GM18909 (cell line): ENCODE measurements around the gene FPGS.

Experiments used
- ATAC-seq: cut with Tn5 transposase; IDR thresholded peaks from one replicate; pipeline ENCODE4 v1.9.1; 2021; ENCODE audit warnings: mild to moderate bottlenecking; ENCODE audit not compliant: unreplicated experiment, poor library complexity

FPGS gene

DNA sequence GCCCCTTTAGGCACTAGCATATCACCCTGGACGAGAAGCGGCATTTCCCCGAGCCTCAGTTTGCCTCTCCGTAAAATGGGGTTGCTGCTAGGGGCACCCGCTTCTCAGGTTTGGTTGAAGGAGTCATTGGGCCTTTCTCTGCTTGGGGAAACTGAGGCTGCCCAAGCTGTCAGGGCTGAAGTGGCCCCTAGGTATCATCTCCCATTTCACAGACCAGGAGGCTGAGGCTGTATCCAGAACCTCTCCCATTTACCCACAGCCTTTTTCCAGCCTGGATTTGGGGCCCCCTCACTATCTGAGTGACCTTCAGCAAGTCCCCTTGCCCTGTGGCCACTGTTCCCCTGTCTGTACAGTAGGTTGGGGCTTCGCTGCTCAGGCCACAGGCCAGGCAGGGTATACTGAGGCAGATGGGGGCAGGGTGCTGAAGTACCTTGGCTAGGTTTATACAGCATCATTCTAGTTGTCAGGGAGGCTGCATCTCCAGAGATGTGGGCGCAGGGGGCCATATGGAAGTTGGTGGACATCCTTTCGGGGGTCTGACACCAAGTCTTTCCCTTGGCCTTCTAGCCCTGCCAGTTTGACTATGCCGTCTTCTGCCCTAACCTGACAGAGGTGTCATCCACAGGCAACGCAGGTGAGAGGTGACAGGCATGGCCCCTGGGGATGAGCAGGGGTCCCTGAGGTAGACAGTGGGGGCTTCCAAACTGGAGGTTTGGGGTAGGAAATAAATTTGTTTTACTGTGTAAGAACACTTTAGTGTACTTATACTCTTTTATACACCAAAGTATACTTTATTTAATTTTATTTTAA lies 7.9 kb downstream of the FPGS start:
- ATAC-seq = no peak

DNA sequence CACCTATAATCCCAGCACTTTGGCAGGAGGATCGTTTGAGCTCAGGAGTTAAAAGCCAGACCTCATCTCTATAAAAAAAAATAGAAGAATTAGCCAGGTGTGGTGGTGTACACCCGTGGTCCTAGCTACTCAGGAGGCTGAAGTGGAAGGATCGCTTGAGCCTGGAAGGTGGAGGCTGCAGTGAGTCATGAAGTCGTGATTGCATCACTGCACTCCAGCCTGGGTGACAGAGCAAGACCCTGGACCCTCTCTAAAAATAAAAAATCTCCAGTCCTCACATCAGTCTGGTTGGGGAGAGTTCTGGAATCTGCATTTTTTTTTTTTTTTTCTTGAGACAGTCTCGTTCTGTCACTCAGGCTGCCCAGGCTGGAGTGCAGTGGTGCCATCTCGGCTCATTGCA lies 9.3 kb downstream of the FPGS start:
- no peak for ATAC-seq

DNA sequence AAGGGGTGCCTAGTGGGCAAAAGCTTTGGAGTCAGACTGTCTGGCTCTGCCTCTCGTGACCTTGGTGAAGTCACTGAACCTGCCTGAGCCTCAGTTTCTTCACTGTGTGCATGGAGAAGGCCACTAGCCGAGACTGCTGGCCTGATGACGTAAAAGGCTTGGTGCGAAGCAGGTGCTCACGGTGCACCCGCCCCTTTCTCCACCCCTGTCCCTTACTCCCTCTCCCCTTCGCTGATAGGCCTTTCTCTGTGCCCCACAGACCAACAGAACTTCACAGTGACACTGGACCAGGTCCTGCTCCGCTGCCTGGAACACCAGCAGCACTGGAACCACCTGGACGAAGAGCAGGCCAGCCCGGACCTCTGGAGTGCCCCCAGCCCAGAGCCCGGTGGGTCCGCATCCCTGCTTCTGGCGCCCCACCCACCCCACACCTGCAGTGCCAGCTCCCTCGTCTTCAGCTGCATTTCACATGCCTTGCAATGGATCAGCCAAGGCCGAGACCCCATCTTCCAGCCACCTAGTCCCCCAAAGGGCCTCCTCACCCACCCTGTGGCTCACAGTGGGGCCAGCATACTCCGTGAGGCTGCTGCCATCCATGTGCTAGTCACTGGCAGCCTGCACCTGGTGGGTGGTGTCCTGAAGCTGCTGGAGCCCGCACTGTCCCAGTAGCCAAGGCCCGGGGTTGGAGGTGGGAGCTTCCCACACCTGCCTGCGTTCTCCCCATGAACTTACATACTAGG lies 10.4 kb downstream of the FPGS start:
- no peak for ATAC-seq

DNA sequence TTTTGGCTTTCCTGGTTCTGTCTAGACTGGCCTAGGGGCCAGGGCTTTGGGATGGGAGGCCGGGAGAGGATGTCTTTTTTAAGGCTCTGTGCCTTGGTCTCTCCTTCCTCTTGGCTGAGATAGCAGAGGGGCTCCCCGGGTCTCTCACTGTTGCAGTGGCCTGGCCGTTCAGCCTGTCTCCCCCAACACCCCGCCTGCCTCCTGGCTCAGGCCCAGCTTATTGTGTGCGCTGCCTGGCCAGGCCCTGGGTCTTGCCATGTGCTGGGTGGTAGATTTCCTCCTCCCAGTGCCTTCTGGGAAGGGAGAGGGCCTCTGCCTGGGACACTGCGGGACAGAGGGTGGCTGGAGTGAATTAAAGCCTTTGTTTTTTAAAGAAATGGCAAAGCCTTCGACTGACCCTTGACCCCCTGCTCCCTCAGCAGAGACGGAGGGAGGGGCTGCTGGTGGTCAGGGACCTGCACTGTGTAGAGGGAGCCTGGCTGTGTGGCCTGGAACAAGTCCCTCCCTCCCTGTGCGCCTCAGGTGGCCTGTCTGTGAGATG lies 11.1 kb downstream of the FPGS start:
- no peak for ATAC-seq

DNA sequence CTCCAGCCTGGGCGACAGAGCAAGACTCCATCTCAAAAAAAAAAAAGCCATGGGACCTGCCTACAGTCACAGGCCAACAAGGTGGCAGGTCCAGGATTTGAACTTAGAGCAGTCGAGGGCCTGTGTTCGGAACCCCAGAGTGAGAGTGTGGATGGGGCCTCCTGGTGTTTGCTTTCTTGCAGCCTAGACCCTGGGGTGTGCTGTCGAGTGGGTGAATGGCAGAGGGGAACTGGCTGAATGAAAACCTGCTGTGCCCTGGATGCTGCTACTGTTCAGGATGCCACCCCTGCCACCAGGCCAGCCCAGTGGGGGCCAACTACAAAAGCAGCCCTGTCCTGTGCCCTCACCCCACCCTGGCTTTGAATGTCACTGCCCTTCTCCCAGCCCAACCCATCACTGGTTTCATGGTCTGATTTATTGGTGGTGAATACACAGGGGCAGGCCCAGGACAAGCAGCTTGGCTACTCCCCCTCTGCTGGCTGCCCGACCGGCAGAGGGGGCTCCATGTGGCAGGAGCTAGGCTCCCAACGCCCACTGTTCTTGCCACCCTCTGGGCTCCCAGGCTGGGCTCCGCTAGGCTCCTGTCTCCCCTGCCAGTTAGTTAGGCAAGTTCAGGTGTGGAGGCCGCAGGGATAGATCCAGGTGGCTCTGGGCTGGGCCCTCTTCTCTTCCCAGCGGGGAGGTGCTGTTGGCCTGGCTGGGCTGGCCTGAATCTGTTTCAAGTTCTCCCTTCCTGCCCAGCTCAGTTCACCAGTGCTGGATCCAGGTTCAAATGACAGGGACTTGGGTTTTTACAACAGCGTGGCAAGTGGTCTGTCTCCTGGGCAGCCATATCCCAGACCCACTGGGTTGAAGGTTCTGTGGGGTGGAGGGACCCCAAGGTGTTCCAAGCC lies 12.2 kb downstream of the FPGS start:
- ATAC-seq = no peak

DNA sequence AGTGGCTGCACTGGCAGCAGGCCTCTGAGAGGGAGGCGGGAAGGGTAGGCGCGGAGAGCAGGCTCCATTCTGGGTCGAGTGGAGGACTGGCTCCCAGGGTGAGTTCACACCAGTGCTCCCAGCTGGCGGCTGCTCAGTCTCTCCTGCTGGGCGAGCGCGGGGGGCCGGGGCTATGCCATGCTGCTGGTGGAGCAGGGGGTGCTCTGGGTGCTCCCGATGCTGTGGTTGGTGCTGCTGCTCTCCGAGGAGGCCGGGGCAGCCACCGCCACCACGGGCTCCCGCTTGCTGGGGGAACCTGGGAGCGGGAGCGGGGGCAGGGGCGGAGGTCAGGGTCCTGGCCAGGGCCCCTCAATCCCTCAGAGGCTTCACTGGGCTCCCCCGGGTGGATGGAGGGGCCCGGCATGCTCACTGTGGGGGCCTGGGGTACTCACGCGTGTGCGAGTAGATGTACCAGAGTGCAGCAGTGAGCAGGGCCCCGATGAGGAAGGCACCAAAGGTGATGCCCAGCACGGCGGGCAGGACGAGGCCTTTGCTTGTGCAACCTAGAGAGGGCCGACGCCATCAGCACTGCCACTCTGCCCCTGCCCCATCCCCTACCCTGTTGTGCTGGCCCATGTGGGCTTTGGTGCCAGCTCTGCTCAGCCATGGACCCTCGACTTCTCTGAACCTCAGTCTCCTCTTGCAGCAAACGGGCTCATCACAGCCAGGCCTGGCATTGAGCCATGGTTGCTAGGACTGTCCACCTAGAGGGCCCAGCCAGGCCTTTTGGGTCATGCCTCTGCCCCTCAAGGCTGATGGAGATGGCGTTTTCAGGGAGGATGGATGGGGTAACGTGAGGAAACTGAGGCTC lies 13.1 kb downstream of the FPGS start:
- no peak for ATAC-seq

DNA sequence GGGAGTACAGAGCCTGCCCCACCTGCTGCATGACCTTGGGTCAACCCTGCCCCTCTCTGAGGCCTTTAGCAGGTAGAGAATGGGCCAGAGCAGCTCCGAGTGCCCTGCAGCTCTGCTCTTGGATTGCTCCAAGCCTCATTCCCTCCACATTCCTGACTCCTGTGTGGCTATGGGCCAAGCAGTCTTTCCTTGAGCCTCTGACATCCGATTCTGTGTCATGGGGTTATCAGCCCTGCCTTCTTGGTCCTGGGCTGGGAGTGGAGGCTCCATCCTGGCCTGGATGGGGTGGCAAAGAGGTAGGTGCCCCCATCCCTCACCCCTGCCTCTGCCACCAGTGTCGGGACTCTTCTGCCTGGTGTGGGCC lies 13.7 kb downstream of the FPGS start:
- no peak for ATAC-seq

DNA sequence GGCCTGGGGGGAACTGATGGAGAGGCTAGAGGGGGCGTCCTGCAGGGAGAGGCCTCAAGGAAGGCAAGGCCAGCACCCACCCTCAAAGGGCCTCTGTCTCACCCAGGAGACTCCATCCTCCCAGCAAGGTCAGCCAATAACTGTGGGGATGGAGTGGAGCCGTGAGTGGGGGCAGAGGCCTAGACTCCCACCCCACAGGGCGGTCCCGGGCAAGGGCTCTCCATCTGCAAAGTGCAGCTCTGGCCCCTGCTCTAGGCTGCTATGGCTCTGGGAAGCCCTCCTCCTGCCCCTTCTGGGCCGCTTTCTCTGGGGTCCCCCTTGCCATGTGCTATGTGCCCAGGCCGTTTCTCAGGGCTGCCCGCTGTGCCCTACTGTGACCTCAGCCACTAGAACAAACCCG lies 14.0 kb downstream of the FPGS start:
- ATAC-seq = no peak

DNA sequence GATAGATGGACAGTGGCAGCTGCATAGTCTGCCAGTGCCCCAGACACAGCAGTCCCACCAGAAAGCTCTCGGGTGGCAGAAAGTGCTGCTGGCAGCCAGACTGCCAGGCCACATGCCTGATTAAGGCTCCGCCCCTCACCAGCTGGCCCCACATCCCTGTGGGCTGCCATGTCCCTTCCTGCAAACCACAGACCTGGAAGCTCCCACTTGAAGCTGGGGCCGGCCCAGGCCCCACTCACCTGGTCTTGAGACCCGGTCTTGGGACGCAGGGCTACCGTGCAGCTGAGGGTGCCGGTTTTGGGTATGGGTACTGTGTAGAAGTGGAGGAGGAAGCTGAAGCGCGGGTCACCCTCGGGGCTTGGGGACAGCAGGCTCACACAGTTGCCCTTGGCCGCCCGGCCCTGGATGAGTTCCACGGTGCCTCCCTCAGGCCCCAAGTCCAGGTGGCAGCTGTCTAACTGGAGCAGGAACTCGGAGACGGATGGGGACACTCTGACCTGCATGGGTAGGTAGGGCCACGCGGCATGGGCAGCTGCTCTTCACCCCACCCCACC lies 15.3 kb downstream of the FPGS start:
- no peak for ATAC-seq

DNA sequence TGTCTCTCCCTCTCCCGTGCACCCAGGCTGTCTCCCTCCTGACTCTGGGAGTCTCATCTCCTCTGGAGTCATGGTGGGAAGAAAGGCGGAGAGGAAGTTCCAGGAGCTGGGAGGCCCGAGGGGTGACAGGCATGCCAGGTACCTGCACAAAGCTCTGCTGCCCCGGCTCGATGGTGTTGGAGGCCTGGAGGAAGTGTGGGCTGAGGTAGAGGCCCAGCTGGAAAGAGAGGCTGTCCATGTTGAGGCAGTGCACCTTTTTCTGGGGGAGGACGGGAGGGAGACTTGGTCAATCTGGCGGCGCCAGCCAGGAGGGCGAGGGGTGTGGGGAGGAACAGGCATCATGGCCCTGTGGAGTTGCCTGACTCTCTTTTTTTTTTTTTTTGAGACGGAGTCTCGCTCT lies 15.9 kb downstream of the FPGS start:
- no peak for ATAC-seq

DNA sequence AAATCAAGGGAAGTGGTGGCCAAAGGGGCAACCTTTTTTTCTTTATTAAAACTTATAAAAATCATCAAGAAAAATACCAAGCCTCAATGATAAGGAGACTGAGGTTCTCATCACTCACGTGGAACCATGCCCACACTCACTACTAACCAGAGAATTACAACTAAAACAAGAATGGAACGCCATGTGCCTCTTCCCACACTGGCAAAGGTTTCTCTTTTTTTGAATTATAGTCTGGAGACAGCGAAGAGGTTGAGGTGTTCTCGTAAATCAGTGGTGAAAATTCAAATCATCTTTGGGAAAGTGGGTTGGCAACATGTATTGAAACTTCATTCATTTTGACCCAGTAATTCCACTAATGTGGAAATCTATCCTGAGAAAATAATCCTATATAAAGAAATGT lies 19.4 kb downstream of the FPGS start:
- no peak for ATAC-seq

DNA sequence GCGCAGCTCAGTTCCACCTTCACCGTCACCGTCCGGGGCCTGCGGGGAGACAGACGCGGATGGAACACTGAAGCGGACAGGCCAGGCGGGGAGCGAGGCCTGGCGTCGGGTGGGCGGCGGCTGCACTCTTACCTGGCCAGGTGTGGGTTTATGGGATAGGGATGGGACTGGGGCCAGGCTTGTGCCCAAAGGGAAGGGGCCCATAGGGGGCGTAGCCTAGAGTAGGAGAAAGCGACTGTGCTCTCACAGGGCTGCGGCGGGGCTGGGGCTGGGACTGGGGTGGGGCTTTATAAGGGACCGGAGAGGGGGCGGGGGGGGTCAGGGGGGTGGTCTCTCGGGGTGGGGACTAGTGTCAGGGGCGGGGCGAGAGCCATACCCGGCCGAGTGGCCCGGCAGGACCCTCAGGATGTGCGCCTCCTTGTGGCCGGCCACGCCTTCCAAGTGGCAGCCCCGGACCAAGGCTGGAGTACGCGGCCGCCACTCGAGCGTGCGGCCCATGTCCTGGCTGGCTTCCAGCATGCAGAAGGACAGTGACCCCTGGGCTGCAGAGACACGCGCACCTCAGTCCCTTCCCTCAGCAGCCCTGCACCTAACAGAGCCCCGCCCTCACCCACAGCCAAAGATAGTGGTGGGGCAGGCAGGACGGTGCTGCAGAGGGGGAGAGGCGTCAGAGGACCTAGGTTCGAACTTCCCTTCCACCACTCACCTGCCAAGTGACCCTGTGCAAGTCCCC lies 22.8 kb downstream of the FPGS start:
- ATAC-seq = no peak

DNA sequence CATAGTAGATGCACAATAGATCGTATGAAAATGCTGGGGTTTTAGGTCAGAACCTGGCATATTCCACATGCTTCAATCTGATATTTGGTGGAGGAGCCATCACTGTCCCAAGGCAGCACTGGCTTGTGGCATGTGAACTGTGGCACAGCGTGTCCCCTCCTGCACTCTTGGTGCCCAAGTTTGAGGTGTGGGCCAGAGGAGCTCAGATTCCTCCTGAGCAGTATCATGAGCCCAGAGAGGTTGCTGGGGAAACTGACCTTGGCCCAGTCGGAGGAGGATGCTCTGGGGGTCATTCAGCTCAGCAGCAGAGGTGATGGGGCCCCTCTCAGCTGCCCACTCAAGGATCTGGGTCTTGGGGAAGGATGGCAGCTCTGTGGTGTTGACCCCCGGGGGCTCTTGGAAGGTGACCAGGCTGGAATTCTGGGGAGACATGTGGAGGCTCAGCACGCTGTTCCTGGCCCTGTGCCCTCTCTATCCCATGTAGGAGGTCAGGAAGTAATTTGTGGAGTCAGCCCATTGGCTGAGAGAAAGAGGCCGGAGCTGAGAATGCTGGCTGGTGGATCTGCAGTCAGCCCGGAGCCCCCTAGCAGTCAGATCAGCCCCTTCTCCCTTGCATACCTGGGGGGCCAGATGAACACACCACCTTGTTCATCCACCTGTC lies 23.7 kb downstream of the FPGS start:
- ATAC-seq = no peak

DNA sequence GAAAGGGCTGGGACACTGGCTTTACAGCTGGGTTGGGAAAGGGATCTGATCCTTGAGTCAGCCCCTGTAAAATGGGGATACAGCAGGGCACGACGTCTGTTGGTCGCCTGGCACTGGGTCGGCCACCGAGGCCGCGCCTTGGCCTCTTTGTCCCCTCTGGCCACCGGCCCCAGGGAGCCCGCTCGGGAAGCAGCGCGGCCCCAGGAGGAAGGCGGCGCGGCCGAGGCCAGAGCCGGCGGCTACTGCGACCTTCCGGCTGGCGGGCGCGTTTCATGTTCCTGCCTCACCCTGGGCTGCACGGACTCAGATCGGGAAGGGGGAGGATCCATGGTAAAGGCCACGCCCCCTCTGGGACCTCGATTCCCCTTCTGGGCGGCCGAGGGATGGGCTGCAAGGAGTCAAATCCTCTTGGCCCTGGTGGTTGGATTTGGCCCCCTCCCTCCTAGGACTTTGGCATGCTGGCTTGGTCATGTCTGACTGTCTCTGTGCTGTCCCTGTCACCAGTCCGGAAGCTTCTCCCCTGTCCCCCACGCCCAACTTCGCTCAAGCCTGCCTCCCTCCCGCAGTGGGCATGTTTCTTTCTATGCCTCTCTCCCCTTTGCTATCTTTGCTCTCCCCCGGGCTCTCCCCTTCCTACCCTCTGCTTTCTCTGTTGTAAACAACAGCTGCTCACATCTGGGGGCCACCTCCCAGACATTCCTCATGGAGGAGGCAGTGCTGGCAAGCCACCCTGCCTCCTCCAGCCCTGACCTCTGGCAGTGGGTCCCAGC lies 25.8 kb downstream of the FPGS start:
- ATAC-seq = no peak

DNA sequence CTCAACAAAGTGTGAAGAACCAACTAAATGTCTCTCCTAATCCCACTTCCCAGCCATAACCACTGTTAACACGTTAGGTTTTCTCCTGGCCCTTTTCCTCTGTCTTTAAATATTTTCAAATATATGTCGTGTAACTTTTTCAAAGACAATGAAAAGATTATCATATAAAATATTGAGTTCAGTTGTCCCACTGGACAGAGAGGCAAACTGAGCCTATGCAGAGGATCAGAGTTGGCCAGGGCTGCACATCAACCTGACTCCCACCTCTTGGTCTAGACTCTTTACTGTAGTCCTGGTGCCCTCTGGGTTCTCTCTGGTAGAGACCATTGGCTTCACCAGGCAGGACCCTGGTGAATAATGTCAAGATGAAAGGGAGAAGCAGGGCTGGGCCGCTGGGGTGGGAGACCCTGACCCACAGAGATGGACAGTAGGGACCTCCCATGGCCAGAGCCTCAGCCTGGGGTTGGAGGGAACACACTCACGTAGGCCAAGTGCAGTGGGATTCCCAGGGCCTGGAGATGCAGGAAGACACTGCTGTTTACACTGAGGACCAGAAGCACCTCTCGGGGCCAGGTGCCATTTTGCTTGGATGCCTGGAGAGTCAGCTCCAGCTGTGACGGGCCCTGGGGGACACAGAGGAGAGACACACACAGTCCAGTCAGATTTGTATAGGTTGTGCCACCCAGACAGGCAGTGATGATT lies 26.7 kb downstream of the FPGS start:
- no peak for ATAC-seq

DNA sequence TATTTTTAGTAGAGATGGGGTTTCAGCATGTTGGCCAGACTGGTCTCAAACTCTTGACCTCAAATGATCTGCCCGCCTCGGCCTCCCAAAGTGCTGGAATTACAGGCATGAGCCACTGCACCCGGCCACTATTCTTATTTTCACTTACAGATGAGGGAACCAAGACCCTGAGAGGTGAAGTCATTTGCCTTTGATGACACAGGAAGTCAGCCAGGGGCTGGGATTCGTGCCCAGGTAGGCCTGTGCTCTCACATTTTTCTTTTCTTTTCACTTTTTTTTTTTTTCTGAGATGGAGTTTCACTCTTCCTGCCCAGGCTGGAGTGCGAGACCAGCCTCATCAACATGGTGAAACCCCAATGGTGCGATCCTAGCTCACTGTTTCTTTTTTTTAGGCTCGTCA lies 29.6 kb downstream of the FPGS start:
- ATAC-seq = no peak

DNA sequence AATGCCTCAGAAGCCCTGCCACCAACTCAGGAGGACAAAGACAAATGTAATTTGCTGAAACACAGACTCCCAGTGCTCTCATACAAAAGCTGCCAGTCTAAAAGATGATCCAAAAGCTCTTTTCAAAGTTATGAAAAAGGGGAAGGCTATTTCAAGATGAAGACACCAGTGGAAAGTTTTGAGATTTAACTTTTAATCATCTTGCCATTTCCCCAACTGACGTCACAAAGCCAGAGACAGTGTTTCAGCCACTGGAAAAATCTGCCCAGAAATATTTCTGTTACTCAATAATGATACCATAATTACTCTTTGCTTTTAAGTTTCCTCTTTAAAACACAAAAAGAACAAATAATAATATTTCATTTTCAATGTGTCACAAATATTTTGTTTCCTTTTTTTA lies 30.9 kb downstream of the FPGS start:
- no peak for ATAC-seq
